Measurements from ENCODE around the gene FCHO1. TPM values are rescaled to one million over a fixed set of nuclear protein-coding genes. Genes with fewer than 3 reads are reported as not detected.

Gene FCHO1
- total RNA-seq, 1 donor from 2014 or later: 15.5 TPM

DNA sequence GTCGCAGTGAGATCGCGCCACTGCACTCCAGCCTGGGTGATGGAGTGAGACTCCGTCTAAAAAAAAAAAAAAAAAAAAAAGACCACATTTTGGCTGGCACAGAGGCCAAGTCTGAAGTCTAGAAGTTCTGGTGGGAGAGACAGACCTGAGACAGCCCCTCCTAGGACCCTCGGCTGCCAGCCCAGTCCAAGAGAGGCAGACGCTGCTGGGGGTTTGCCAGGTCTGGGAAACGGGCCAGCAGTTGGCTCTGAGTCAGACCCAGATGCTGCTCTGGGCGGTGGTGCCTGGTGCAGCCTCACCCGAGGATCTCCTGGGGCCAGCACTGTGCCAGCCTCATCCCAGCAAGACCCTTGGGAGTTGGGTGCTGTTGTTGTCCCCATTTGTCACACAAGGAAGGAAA, 5.8 kb downstream of the FCHO1 start:
- H3K27ac ChIP-seq: no peak overlapping the region
- no peaks in the 10 kb centered on the region for H3K79me2 ChIP-seq (ENCODE audit: low read depth)
- no peak overlapping the region for H3K4me2 ChIP-seq
- no peaks in the 10 kb centered on the region for H4K20me1 ChIP-seq (ENCODE audit: low read depth)
- H3F3A ChIP-seq (ENCODE audit: low read depth): peaks cover 15% of the 10 kb centered on the region
- no peak overlapping the region for H3K9ac ChIP-seq
- Mint-ChIP-seq H3K27ac (no peak overlapping the region), H3K4me1 (peaks cover 49% of the 10 kb centered on the region), H3K27me3 (ENCODE audit: insufficient read depth, low read depth) (peaks cover 5% of the 10 kb centered on the region), H3K36me3 (peaks cover 11% of the 10 kb centered on the region), H3K4me3 (no peak overlapping the region), H3K9me3 (no peaks in the 10 kb centered on the region)
- H3K4me3 ChIP-seq: no peak overlapping the region
- no peaks in the 10 kb centered on the region for H3K9me3 ChIP-seq (ENCODE audit: low read depth)
- peaks cover 18% of the 10 kb centered on the region for H3K4me1 ChIP-seq
- no peak for TF ChIP-seq EZH2phosphoT487 (IDR thresholded peaks at IDR 0.05)
- TF ChIP-seq, protein P1, sequence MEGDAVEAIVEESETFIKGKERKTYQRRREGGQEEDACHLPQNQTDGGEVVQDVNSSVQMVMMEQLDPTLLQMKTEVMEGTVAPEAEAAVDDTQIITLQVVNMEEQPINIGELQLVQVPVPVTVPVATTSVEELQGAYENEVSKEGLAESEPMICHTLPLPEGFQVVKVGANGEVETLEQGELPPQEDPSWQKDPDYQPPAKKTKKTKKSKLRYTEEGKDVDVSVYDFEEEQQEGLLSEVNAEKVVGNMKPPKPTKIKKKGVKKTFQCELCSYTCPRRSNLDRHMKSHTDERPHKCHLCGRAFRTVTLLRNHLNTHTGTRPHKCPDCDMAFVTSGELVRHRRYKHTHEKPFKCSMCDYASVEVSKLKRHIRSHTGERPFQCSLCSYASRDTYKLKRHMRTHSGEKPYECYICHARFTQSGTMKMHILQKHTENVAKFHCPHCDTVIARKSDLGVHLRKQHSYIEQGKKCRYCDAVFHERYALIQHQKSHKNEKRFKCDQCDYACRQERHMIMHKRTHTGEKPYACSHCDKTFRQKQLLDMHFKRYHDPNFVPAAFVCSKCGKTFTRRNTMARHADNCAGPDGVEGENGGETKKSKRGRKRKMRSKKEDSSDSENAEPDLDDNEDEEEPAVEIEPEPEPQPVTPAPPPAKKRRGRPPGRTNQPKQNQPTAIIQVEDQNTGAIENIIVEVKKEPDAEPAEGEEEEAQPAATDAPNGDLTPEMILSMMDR (IDR thresholded peaks at IDR 0.05): no peak
- no peak for TF ChIP-seq EZH2 (IDR thresholded peaks at IDR 0.05)
- no peaks in the 10 kb centered on the region for H3K27me3 ChIP-seq
- H3K36me3 ChIP-seq: no peaks in the 10 kb centered on the region
- no peak overlapping the region for H2AFZ ChIP-seq (replicated peaks)
- DNase-seq (ENCODE audit: low spot score): no peak

DNA sequence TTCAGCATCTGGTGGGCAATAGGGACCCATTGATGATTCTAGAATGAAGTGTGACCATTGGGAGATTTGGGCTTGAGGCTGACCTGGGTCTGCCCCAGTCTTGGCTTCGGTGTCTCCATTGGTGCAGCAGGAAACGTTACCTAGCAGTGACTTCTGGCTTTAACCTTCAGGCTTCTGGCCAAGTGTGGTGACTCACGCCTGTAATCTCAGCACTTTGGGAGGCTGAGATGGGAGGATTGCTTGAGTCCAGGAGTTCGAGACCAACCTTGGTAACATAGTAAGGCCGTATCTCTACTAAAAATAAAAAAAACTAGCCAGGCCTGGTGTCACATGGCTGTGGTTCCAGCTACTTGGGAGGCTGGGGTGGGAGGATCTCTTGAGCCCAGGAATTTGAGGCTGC, 7.2 kb downstream of the FCHO1 start:
- H3K9me3 Mint-ChIP-seq: no peaks in the 10 kb centered on the region
- Histone ChIP-seq H2AFZ (replicated peaks) (no peak overlapping the region), H3K4me2 (no peak overlapping the region), H4K20me1 (ENCODE audit: low read depth) (no peaks in the 10 kb centered on the region), H3K79me2 (ENCODE audit: low read depth) (no peaks in the 10 kb centered on the region), H3F3A (ENCODE audit: low read depth) (peaks cover 24% of the 10 kb centered on the region), H3K4me3 (no peak overlapping the region), H3K27me3 (no peaks in the 10 kb centered on the region), H3K36me3 (no peaks in the 10 kb centered on the region), H3K9ac (no peak overlapping the region), H3K27ac (no peak overlapping the region), H3K9me3 (ENCODE audit: low read depth) (no peaks in the 10 kb centered on the region), H3K4me1 (peaks cover 20% of the 10 kb centered on the region)
- no peak for DNase-seq (ENCODE audit: low spot score)
- TF ChIP-seq EZH2 (IDR thresholded peaks at IDR 0.05) (no peak), EZH2phosphoT487 (IDR thresholded peaks at IDR 0.05) (no peak)
- TF ChIP-seq, protein P1 (IDR thresholded peaks at IDR 0.05): no peak
- H3K36me3 Mint-ChIP-seq: peaks cover 11% of the 10 kb centered on the region
- peaks cover 5% of the 10 kb centered on the region for H3K27me3 Mint-ChIP-seq (ENCODE audit: insufficient read depth, low read depth)
- peak overlapping the region; percentile 79 for H3K27ac Mint-ChIP-seq
- H3K4me1 Mint-ChIP-seq: peaks cover 54% of the 10 kb centered on the region
- no peak overlapping the region for H3K4me3 Mint-ChIP-seq

DNA sequence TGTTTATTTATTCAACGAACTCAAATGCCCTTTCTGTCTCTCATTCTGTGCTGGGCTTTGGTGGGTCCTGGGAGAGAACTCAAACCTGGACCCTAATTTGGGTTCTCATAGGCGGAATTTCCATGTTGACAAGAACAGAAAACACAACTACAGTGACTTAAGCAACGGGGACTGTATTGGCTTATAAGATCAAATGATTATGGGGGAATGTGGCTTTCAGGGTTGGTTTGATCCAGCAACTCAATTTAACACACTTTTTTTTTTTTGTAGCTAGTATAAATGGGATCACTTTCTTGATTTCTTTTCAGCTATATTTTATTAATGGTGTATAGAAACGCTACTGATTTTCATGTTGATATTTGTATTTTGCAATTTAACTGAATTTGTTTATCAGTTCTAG, 9.9 kb downstream of the FCHO1 start:
- Histone ChIP-seq H3K27ac (no peak overlapping the region), H3K4me3 (no peak overlapping the region), H3K4me2 (no peak overlapping the region), H3K4me1 (peaks cover 9% of the 10 kb centered on the region), H3K9ac (no peak overlapping the region), H2AFZ (replicated peaks) (no peak overlapping the region), H3K36me3 (no peaks in the 10 kb centered on the region), H4K20me1 (ENCODE audit: low read depth) (no peaks in the 10 kb centered on the region), H3F3A (ENCODE audit: low read depth) (peaks cover 17% of the 10 kb centered on the region), H3K79me2 (ENCODE audit: low read depth) (no peaks in the 10 kb centered on the region), H3K27me3 (no peaks in the 10 kb centered on the region), H3K9me3 (ENCODE audit: low read depth) (no peaks in the 10 kb centered on the region)
- Mint-ChIP-seq H3K4me3 (no peak overlapping the region), H3K9me3 (no peaks in the 10 kb centered on the region), H3K36me3 (peaks cover 17% of the 10 kb centered on the region), H3K4me1 (peaks cover 31% of the 10 kb centered on the region), H3K27me3 (ENCODE audit: insufficient read depth, low read depth) (peaks cover 3% of the 10 kb centered on the region), H3K27ac (peak overlapping the region; percentile 69)
- DNase-seq (ENCODE audit: low spot score): no peak
- TF ChIP-seq EZH2phosphoT487 (IDR thresholded peaks at IDR 0.05) (no peak), EZH2 (IDR thresholded peaks at IDR 0.05) (no peak)
- TF ChIP-seq, protein P1 (IDR thresholded peaks at IDR 0.05): no peak

Measured in neural progenitor cell (in vitro differentiated cells).